ENCODE data around the gene LZTS3.

The LZTS3 gene

DNA sequence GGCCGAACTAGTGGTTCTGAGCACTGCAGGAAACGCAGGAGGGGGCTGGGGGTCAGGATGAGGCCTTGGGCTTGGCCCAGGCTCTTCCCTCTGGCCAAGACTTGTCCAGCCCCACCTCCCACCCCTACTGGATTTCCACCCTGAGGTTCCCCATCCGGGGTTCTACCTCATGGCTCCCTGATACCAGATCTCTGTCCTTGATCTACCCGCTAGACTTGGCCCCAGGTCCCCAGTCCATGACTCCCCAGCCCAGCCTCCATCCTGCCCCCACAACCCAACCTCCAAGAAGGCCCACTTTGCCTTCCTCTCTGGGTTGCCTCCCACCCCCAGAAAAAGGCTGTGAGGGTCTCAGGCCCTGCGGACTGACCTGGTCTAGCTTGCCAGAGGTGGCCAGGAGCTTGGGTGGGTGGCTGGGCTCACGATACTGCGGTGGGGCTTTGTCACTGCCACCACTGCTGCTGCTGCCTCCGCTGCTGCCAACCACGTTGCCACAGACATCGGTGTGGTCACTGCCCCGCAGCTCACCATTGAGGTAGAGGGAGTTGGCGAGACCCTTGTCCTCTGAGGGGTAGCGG is 6.9 kb downstream of the LZTS3 start:
- H3K4me3 ChIP-seq (ENCODE audit: control insufficient read depth, low read depth, low read length), result no peak overlapping the region
- TF ChIP-seq CTCF (conservative IDR thresholded peaks at IDR 0.05; ENCODE audit: control insufficient read depth, insufficient read depth, low read depth, low read length), result no peak
- DNase-seq (ENCODE audit: low read depth), result no peak

- H3K4me3 ChIP-seq (ENCODE audit: control insufficient read depth, low read depth, low read length), result no peak overlapping the region
- no peak for TF ChIP-seq CTCF (conservative IDR thresholded peaks at IDR 0.05; ENCODE audit: control insufficient read depth, insufficient read depth, low read depth, low read length)
- peak; percentile 52 for DNase-seq (ENCODE audit: low read depth)
These were observed 7.6 kb downstream of the LZTS3 start for GRCh38 chr20:3165473-3166337.

DNA sequence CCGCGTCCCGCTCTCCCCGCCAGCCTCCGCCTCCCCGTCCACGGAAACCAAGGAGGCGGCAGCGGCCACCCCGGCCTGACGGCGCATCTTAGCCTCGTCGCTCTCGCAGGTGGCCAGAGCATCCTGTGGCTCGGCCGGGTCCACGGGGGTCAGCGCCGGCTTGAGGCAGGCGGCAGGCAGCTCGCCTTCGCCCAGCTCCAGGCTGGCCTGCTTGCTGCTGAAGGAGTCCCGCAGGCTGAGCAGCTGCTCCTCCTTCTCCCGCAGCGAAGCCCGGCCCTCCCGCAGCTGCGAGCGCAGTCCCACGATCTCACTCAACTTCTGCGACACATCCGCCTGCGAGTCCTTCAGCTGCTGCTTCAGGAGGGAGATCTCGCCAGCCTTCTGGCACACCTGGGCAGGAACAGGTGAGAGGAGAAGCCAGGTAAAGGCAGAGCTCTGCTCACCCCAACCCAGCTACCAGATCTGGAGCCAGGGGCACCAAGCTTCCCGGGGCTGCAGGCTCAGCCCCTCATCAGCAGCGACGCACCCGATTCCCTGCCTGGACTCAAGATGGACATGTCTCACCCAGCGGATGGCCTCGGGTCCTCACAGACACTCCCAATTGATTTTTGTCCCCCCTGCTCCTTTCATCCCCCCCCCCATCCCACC is 8.5 kb downstream of the LZTS3 start:
- H3K4me3 ChIP-seq (ENCODE audit: control insufficient read depth, low read depth, low read length), result no peak overlapping the region
- no peak for DNase-seq (ENCODE audit: low read depth)
- TF ChIP-seq CTCF (conservative IDR thresholded peaks at IDR 0.05; ENCODE audit: control insufficient read depth, insufficient read depth, low read depth, low read length), result no peak

DNA sequence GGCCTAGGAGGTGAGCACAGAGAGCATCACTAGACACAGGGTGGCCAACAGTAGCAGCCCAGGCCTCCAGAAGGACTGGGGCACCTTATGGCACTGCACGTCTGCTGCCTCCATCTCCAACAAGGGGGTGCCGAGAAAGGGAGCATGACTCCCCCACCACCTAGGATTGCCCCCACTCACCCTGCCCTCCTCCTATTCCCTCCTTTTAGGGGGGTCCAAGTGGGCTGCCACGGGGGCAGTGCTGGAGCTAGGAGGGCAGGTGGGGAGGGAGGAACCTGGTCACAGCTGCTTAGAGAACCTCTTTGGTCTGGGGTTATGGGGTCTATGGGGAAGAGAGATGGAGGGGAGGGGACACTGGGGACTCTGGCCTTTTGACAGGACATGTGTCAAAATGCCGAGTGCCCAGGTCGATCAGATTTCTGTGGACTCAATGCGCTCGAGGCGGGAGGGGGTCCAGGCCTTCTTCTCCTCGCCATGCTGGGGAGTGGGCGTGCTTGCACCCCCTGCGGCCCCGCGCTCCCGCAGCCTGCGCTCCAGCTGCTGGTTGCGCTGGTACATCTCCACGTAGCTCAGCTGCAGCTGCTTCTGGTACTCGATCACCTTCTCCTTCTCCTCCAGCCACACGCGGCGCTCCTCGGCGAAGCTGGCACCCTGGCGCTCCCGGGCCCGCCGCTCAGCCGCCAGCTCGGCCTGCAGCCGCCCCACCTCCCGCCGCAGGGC is 9.1 kb downstream of the LZTS3 start:
- DNase-seq (ENCODE audit: low read depth), result no peak
- no peak overlapping the region for H3K4me3 ChIP-seq (ENCODE audit: control insufficient read depth, low read depth, low read length)
- TF ChIP-seq CTCF (conservative IDR thresholded peaks at IDR 0.05; ENCODE audit: control insufficient read depth, insufficient read depth, low read depth, low read length), result no peak

DNA sequence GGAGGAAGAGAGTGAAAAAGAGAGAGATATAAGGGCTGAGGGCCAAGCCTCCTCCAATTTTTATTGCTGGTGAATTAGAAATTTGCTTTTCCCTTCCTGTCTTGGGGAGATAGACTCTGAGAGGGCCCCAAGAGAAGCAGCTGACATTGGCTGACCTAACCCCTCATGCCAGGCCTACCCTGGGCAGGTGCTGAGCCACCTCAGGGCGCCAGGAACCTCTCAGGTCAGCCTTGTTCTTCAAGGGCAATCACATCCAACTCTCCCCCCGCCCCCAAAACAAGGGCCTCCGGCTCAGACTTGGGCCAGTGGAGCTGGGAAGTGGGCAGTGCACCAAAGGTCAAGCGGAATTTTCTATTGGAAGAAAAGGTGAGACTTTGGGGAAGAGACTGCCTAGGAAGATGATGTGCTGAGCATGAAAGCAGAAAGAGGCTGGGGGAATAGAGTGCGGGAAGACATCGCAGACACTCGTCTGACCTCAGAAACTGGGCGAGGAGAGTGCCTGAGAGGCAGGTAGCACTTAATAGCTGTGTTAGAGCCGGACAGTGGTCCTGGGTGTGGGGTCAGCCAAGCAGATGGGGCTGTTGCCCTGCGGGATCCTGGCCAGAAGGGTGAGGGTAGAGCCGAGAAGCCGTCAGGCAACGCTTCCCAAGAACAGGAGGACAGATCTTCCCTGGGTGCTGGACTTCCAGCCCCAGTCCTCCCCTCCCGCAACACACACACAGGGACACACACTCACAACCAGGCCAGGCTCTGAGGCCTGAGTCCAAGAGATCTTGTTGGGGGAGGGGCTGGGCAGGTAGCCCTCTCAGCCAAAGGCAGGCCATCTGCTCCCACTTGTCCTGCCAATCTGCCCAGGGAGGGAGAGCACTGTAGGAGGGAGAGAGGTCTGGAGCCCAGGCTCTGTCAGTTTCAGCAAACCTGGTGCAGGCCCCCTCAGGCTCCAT is 10.0 kb downstream of the LZTS3 start:
- no peak for TF ChIP-seq CTCF (conservative IDR thresholded peaks at IDR 0.05; ENCODE audit: control insufficient read depth, insufficient read depth, low read depth, low read length)
- DNase-seq (ENCODE audit: low read depth), result no peak
- no peak overlapping the region for H3K4me3 ChIP-seq (ENCODE audit: control insufficient read depth, low read depth, low read length)

All from fibroblast of mammary gland (primary cell).